HG02973 (cell line): ENCODE results near the gene GRIP2.

Source experiments
- ATAC-seq: cut with Tn5 transposase; IDR thresholded peaks from one replicate; pipeline ENCODE4 v1.9.1; 2021; ENCODE audit warnings: moderate library complexity; ENCODE audit not compliant: unreplicated experiment

The GRIP2 gene

DNA sequence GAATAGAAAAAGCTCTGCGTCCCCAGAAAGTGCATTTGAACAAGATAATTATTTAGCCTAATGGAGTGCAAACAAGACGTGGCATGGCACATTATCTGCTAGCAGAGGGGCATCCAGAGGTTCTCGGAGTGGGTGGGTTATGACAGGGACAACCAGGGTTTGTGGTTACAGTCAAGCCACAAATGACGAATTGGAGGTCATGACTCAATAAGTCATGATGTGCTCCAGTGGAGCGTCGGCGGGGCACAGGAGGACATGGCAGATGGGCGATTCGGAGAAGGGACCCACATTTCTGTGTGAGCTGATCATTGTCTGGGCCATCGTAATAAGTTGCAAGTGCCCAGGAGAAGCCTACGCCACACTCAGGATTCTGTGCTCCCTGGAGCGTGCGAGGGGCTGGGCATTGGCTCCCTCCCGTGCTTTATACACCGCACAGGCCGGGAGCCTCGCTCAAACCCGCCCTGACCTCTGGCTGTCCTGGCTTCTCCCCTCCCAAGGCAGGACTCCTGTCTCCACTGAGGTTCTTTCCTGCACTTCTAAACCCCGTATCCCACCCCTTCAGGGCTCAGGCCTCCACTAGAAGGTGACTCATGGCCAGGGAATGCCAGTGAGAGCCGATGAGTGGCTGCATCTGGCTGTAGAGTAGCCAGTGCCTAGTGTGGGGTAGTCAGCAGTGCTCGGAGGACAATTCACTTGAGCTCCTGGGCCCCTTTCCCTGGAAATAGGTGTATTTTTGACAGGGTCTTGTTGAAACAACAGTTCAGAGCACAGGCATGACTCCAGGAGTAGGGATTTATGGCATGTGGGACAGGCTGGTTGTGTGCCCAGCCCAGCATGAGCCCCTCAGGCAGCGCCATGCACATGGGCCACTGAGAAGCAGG lies 67.4 kb downstream of the GRIP2 start:
- ATAC-seq: no peak

GRCh38 chr3:14471690-14472089 lies 68.5 kb downstream of the GRIP2 start:
- no peak for ATAC-seq

DNA sequence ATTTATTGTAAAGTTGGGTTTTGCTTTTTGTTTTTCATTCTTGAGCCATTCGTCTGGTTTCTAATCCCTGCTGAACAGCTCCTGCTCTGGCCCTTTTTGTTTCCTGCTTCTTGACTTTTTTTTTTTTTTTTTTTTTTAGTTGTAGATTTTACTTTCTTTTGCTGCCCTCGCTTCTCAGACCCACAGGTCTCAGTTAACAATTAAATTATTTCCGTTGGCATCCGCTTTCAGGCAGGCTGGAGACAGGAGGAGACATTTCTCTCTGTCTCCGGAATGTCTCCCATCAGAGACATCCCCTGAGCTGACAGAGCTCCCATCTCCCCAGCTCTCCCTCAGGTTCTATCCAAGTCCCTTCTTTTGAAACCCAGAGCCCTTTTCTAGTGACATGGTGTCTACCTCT lies 69.1 kb downstream of the GRIP2 start:
- no peak for ATAC-seq

GRCh38 chr3:14470461-14470860 lies 69.7 kb downstream of the GRIP2 start:
- ATAC-seq: no peak

DNA sequence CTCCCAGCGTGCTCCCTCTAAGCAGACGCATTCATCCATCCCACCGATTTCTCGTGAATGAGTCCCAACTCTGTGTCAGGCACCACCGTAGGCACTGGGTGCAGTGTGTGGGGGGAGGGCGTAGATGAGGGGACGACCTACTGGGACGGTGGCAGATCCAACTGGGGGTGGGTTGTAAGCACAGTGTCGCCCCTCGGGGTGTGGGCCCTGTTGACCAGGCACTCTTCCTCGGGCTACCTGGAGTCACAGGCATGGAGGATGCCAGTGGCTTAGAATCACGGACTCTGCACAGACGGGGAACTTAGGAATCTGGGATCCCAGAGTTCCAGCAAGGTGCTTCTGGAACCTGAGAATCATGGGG lies 71.5 kb downstream of the GRIP2 start:
- ATAC-seq: no peak

GRCh38 chr3:14467814-14468620 lies 72.1 kb downstream of the GRIP2 start:
- ATAC-seq: no peak

DNA sequence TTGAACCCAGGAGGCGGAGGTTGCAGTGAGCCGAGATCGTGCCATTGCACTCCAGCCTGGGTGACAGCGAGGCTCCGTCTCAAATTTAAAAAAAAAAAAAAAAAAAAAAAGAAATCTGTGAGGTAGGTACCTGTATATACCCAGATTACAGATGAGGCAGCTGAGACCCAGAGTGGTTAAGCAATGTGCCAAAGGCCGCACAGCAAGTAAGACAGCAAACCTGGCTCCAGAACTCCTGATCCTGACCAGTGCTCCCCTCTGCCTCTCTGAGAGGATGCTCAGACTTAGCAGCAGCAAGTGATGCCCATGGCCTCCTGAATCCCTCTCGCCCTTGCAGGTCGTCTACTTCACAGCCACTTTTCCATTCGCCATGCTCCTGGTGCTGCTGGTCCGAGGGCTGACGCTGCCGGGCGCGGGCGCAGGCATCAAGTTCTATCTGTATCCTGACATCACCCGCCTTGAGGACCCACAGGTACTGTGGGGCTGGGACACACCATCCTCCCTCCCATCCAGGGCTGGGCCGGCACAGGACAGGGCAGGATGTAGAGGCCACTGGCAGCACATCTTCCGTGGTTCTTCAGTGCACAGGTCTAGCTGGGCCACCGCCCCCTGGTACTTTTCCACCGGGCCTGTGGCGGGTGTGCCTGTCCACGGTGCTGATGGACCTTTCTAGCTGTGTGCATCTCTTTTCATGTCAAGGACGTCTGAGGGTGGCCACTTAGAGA lies 73.8 kb downstream of the GRIP2 start:
- ATAC-seq: no peak

GRCh38 chr3:14465425-14465824 lies 74.7 kb downstream of the GRIP2 start:
- ATAC-seq: no peak

DNA sequence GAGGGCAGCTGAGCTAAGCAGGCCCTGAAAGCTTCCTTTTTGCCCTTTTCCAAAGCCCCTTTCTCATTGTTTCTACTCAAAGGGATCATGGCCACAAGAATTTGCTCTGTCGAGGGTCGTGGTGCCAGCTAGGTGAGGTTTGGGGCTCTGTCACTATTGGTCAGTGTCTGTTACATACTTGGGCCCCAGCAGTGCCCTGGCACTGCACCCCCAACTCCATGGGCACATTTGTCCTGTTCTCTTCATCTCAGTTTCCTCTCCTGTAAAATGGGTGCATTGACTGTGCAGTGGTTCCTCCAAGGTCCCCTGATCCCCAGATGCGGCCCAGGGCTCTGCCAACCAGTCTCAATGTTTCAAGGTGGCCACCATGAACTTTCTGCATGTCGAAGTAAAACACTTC lies 75.6 kb downstream of the GRIP2 start:
- ATAC-seq: no peak

GRCh38 chr3:14464141-14464465 lies 76.0 kb downstream of the GRIP2 start:
- no peak for ATAC-seq

DNA sequence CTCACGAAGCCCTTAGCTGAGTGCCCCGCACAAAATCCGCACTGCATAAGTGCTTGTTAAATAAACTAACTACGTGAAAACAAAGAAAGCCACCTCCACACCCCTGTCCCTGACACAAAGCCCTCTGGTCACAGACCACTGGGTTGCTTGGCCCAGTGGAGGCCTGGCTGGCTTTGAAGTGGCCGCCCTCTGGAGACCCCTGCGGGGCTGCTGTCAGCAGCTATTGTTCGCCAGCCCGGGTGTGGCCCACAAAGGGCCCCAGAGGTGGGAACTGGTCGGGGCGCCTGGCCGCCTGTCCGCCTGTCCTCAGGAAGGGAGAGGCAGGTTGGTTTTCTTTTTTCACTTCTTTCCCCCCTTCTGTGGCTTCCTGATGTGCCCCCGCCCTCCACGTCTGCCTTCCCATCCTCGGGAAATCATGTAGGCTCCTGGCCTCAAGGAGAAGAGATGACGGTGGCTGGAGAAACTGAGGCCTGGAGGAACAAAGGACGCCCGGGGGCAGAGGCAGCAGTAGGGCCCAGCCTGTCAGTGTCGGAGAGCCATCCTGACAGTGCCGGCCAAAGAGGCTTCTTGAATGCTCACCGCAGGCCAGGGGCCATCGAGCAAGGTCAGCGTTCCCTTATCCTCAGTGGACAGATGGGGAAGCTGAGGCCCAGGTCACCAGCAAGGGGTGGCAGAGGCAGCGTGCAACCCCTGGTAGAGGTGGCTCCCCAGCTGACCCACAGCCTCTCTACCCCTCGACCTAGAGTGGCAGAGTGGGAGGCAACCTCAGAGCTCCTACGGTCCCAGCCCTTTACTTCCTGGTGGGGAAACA lies 76.6 kb downstream of the GRIP2 start:
- no peak for ATAC-seq

- no peak for ATAC-seq
Measured at GRCh38 chr3:14462738-14463137, 77.4 kb downstream of the GRIP2 start.

DNA sequence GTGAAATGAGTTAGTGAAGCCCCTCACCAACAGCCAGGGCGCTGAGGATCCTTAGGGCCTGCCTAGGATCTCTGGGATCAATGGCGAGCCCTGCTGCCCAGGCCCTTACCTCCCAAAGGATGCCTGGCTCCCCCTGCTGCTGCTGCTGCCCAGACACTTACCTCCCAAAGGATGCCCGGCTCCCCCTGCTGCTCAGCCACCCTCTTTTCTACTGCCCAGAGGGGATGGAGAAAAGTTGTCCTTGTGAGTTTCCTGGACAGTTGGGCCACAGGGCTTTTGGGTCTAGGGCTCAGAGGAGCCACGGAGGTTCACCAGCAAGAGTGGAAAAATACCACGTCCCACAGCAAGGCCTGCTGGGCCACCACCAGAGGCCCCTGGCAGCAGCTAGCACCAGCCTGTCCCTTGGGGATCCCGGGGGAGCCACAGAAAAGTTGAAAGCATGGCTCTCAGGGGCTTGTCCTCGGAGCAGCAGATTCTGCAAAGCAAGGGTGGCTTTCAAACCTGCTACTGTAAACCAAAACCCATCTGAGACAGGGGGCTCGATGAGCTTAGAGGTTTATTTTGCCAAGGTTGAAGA lies 78.3 kb downstream of the GRIP2 start:
- ATAC-seq: no peak

DNA sequence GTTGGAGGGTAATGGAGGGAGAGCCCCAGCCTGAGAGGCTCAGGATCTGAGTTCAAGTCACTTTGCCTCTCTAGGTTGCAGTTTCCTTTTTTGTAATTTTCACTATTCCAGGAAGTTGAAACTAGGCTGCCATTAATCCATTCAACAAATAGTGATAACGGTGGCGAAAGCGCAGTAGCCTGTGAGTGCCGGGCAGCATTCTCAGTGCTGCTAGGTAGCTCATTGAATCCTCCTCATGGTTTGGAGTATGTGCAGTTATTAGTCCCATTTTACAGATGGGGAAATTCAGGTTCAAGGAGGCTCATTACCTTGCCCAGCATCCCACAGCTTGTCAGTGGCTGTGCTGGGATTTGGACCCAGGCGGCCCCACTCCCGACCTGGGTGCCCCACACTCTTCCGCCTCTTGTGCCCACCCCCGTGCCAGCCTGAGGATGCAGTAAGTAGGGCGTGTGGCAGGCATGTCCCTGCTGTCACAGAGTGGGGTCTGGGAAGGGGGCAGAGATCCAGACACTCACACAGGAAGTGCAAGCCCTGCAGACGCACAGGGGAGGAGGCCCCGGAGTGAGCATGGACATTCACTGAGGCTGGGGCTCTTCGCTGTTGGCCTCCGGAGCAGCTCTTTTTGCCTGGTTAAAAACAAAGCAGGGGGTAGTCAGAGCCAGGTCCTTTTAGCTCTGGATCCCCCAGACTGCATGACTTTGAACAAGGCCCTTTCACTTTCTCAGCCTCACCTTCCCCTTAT lies 79.0 kb downstream of the GRIP2 start:
- ATAC-seq: no peak

GRCh38 chr3:14460342-14461005 lies 79.7 kb downstream of the GRIP2 start:
- ATAC-seq: no peak

- no peak for ATAC-seq
Measured at GRCh38 chr3:14459787-14460186, 80.4 kb downstream of the GRIP2 start.

DNA sequence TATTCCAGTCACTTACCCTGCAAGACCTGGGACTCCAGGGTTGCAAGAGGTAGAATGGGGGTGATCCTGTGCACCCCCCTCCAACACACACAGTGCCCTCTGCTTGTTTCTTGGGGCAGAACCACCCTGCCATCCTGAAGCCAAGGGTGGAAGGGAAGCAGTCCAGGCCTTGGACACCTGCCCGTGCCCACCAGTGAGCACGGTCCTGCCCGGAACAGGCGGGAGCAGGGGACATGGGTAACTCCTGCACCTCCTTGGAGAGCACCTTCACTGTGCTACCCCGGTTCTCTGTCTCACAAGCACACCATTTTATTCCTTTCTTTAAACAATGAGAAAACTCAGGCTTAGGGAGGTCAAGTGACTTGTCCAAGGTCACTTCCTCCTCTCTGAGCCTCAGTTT lies 80.8 kb downstream of the GRIP2 start:
- ATAC-seq: no peak

GRCh38 chr3:14458434-14459275 lies 81.5 kb downstream of the GRIP2 start:
- ATAC-seq: no peak
